NCI-H1694 treated with DMSO at 0.1 percent for 48 hours (cell line): ENCODE measurements around the gene ADAMTS18.

ENCODE experiments used
- DNase-seq: peaks from one replicate; lab custom pipeline; 2025; lab: John Stamatoyannopoulos, UW

ADAMTS18 gene

GRCh38 chr16:77393955-77394354, 40.9 kb downstream of the ADAMTS18 start:
- no peak for DNase-seq

DNA sequence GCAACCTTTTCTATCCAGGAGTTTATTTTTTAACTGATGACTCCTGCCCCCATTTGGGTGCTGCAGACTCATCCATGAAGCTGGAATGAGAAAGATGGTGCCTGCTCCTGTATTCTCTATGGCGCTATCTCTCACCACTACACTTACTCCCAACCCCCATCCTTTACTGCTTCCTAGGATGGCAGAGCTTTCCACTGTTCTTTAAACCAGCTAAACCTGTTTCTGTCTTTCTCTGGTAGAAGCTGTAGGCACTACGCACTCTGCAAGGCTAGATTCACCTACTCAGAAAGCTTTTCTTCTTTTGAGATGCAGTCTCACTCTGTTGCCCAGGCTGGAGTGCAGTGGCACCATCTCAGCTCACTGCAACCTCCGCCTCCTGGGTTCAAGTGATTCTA, 47.0 kb downstream of the ADAMTS18 start:
- no peak for DNase-seq

DNA sequence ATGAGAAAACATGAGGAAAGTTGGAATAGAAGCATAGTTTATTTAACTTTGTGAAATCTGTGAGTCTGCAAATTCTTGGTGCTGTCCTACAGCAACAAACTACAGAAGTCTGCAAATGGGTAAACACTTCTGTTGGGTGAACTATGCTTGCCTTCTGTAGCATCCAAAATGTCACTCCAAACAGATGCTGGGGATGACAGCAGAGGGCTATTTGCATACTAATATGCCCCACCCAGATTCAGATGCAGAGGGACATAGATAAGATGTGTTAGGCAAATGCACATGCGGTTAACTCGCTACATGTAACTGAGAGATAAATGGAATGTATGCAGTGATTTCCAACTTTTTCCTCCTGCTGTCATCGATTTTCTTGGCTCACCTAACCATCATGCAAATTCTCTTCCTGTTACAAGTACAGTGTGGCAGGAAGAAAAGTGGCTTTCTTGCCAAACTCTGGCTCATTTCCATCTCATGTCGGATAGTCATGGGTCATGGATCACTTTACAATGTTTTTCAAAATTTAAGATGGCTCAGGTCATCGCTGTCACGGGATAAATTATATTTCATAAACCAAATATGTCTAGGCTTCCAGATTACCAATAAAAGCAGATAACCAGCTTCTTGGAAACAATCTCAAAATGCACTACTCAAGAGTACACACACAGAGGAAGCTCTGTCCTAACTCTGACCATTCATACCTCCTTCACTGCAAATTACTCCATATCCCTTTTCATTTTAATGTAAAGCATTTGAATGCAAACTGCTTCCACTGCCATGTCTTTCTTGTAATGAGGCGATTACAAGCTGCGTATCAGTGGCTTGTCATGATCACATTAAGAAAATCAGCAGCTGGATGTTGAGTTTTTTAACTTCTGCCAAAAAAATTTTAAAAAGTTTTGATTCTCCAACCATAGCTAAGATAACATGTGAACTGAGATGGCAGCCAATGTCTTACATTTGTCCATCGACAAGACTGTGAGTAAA, 47.7 kb downstream of the ADAMTS18 start:
- DNase-seq = no peak

- DNase-seq = no peak
Observed at GRCh38 chr16:77385481-77385880, 49.4 kb downstream of the ADAMTS18 start.

GRCh38 chr16:77383606-77384187, 51.1 kb downstream of the ADAMTS18 start:
- no peak for DNase-seq

DNA sequence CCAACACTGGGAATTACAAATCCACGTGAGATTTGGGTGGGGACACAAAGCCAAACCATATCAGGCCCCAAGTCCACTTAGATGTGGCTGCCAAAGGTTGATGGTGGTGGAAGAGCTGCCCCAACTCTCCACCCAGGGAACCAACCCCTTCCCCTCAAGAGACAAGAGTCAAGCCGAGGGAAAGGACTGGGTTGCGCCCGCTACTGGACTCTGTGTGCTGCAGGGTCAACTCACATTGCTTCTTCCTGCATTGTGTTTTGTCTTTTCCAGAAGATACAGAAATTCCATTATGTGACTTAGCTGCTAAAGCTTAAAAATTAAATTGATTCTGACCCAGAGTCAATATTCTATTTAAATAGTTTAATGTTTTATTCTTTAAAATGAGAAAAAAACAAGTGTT, 58.5 kb downstream of the ADAMTS18 start:
- no peak for DNase-seq

DNA sequence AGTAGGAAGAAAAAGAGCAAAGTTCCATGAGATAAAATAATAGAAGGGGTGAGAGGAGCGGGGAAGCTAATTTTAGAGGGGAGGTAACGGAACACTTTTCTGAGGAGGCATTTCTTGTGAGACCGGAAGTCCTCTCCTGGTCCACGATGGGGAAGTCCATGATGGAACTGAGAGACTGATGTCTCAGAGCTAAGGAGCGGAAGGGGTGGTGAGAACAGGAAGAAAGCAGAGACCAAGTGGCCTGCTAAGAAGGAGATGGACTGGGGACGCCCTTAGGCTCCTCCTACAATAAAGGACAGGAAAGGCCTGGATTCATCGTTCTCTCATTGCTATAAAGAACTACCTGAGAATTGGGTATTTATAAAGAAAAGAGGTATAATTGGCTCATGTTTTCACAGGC, 59.4 kb downstream of the ADAMTS18 start:
- DNase-seq = no peak

DNA sequence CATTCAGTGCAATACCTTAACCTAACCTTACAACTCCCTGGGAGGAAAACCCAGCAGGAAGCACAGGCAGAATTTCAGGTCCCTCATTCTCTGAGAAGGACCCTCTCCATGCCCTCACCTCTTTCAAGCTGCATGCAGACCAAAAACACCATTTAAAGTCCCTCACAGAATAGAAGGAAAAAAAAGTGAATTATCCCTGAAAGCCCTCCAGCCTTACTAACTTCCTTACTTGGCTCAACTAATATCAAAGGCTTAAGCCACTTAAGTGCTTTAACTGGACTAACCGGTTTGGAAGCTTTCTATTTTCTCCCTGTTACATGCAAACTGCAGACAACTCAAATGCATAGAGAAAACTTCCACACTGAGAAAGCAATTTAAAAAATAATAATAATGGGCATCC, 60.5 kb downstream of the ADAMTS18 start:
- no peak for DNase-seq

GRCh38 chr16:77373726-77374125, 61.1 kb downstream of the ADAMTS18 start:
- no peak for DNase-seq

DNA sequence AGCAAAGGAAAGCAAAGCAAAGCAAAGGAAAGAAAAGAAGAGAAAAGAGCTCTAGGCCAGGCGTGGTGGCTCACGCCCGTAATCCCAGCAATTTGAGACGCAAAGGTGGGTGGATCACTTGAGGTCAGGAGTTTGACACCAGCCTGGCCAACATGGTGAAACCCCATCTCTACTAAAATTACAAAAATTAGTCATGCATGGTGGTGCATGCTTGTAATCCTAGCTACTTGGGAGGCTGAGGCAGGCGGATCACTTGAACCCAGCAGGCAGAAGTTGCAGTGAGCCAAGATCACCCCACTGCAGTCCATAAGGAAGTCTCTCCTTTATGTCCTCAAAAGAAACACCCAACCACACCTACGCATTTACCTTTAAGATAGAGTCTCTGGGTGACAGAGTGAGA, 70.1 kb downstream of the ADAMTS18 start:
- DNase-seq = no peak

DNA sequence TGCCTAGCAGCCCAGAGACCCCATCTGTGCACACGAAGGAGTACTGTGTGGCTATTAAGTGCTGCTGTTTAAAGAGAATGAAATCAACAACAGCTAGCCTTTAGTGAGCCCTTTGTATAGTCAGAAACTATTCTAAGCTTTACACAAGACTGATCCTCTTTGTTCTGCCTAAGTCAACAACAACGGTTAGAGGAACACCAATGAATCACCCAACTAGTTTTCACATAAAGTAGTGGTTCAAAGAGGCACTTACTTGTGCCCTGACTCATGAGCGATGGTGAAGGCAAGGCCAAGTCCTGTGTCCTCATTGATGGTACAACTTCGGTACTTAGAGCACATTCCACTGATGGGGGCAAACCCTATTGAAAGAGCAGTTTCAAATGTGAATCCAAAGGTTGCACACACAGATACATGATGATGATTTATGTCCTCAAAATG, 75.8 kb downstream of the ADAMTS18 start:
- DNase-seq = no peak

DNA sequence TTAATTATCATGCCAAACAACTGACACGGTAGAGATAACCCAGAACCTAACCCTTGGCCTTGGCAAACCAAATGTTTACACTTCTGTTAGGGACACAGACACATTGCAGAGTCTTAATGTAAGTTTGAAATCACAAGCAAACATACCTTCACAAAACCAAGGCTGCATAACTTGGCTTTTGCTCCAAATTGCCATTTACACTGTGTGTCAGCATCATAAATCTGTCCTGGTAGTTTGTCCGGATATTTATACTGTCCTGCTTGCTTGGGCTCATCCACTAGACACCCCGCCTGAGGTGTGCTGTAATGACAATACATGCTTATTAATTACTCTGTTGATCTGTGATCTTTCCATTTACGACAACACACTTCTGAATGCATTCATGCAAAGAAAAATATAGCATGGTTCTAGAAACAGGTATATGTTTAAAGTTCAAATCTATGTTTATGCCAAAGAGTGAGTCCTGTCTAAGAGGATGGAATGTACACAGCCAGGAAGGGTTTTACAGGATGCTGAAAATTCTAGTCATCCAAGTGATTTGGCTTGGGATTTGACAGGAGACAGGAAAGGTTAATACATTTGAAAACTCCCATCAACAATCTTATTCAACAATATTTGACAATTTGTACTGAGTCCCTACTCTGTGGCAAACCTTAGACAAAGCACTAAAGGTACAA, 81.1 kb downstream of the ADAMTS18 start:
- no peak for DNase-seq

GRCh38 chr16:77344341-77344740, 90.5 kb downstream of the ADAMTS18 start:
- no peak for DNase-seq

DNA sequence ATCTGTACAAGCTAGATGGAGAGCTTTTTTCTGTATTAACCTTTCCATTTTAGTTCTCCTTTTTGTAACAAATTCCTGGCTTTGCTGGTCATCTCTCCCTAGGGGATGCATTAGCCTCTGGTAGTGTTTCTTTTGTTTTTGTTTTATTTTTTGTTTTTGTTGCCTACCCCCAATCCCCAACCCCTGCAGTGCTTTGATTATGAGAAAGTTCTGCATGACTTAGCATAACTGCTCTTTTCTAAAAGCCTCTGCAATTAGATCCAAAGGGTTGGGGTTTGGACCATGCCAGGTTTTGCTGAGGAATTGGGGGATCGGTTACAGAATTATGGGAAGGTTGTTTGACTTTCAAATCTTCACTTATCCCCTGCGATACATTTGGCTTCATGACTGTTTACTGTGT, 98.2 kb downstream of the ADAMTS18 start:
- no peak for DNase-seq

DNA sequence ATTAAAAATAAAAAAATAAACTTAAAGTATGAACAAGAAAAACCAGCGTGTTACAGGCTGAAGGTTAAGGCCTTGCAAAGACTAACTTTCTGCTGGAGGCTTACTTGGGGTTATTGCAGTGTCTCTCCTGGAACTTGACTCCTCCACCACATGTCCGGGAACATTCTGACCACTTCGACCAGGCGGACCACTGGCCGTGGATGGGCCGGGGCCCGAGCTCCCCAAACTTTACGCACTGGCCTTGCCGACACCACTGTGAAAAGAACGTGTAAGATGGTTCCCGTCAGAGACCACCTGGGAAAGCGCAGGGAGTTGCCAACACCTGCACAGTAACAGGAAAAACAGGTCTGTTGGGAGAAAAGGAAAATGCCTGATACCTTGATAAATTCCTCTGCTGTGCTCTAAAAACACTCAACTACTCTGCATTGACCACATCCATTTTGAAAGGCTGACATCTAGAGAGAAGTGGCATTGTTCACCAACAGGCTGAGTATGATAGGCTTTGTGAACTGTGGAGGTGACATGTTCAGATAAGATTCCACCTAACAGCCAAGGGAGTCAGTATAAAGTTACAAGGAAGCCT, 99.1 kb downstream of the ADAMTS18 start:
- DNase-seq = no peak

GRCh38 chr16:77332792-77333191, 102.0 kb downstream of the ADAMTS18 start:
- no peak for DNase-seq

- no peak for DNase-seq
Observed at GRCh38 chr16:77331802-77332586, 102.8 kb downstream of the ADAMTS18 start.

- no peak for DNase-seq
Observed at GRCh38 chr16:77331043-77331442, 103.8 kb downstream of the ADAMTS18 start.

DNA sequence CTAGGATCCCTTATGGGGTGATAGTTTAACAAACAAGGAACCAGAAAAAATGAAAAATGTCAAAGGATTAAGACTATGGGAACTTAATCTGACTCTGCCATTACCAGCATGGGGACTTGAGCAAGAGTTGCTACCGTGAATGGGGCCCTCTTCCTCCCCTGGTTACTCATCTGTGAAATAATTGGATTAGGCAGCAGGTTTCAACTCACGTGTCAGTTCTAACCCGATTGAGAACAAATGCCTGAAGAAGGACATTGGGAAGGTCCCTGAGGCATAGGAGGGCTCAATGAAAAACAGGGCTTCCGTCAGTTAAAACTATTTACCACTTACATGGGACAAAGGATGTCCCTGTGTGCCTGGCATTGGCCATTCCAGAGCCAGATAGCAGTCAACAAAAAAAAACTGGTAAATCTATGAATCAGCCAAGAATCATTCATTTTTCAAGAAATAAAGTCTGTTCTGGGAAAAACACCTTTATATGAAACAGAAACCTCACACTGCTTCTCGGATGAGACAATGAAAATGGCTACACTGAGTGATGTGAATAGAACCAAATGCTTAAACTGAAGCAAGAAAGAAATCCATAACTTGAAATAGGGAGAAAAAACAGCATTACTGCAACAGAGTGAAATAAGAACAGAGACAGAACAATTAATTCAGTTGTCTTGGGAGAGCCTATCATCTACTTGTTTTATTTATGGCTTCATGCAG, 104.3 kb downstream of the ADAMTS18 start:
- DNase-seq = no peak

GRCh38 chr16:77328768-77329167, 106.1 kb downstream of the ADAMTS18 start:
- DNase-seq = no peak

DNA sequence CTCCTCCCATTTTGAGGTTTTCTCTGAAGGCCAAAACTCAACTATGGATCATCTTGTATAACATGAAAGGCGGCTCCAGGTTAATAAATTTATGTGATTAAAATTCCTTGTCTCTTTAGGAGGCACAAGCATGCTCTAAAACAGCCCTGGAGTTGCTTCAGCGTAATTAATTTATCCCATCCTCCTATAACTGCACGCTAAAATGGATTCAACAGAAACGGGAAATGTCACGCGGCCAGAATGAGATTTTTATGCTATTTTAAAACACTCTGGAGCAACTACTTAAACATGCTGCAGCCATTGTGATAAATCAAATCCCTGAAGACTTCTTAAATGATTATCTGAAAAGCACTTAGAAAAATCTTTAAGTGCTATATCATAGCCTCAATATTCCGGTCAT, 106.6 kb downstream of the ADAMTS18 start:
- DNase-seq = no peak
